PC-3 (cell line): Measurements from ENCODE around the gene OR12D1. TPM values are rescaled to one million over a fixed set of nuclear protein-coding genes. Genes with fewer than 3 reads are reported as not detected.
"Not testable (repeated sequence)": the region's sequence is repeated elsewhere in the genome, so short reads cannot be mapped to it uniquely, and the experiment has no call there.

Source experiments
- ATAC-seq: fragments of 200-7000 bp; cut with Tn5 transposase; 2 replicates; pipeline ENCODE4 v1.9.1; 2020; ENCODE audit warnings: mild to moderate bottlenecking, moderate library complexity
- BruUV-seq: library from RNA; stranded (reverse); fragments of 400-500 nt; replicated peaks from 2 replicates; lab custom pipeline; 2021; lab: Mats Ljungman, UMichigan
- CTCF ChIA-PET: fragments of 300-600 bp; sonication (Branson Sonifier 250); formaldehyde crosslinking; loops from one replicate; lab custom pipeline; 2022; ENCODE audit warnings: antibody characterized with exemption; lab: Charles Lee
- POLR2A ChIA-PET: fragments of 300-600 bp; sonication (Branson Sonifier 250); formaldehyde crosslinking; loops from one replicate; lab custom pipeline; 2022; ENCODE audit warnings: antibody characterized with exemption; ENCODE audit not compliant: unreplicated experiment; lab: Charles Lee
- DNase-seq: peaks from one replicate; pipeline ENCODE4 v3.0.0-alpha.2; 2015
- H2AFZ ChIP-seq: fragments of 300-600 bp; sonication (generic); 2 replicates; pipeline ENCODE4 v1.6.0; 2016; ENCODE audit warnings: antibody characterized with exemption, low read length
- H3F3A ChIP-seq: fragments of 300-600 bp; sonication (generic); one replicate; pipeline ENCODE4 v1.6.0; 2017; ENCODE audit warnings: antibody characterized with exemption, low read length, control low read depth, mild to moderate bottlenecking; ENCODE audit not compliant: unreplicated experiment
- H3K27ac ChIP-seq: fragments of 300-600 bp; sonication (generic); 2 replicates; pipeline ENCODE4 v1.5.1; 2016; ENCODE audit warnings: mild to moderate bottlenecking, low read length
- H3K27me3 ChIP-seq: fragments of 300-600 bp; sonication (generic); 2 replicates; pipeline ENCODE4 v1.6.1; 2016; ENCODE audit warnings: low read length, mixed read lengths
- H3K36me3 ChIP-seq: fragments of 300-600 bp; sonication (generic); 2 replicates; pipeline ENCODE4 v1.6.1; 2016; ENCODE audit warnings: low read depth, mixed run types, low read length, mixed read lengths
- H3K4me1 ChIP-seq: fragments of 300-600 bp; sonication (generic); 2 replicates; pipeline ENCODE4 v1.5.1; 2016; ENCODE audit warnings: low read length; ENCODE audit not compliant: insufficient read depth
- H3K4me2 ChIP-seq: fragments of 300-600 bp; sonication (generic); 2 replicates; pipeline ENCODE4 v1.6.0; 2016; ENCODE audit warnings: low read length
- H3K4me3 ChIP-seq: fragments of 300-600 bp; sonication (generic); 2 replicates; pipeline ENCODE4 v1.5.1; 2016; ENCODE audit warnings: mild to moderate bottlenecking, low read length, mixed read lengths
- H3K79me2 ChIP-seq: fragments of 300-600 bp; sonication (generic); 2 replicates; pipeline ENCODE4 v1.6.1; 2017; ENCODE audit warnings: low read length, mixed read lengths
- H3K9ac ChIP-seq: fragments of 300-600 bp; sonication (generic); 2 replicates; pipeline ENCODE4 v1.6.0; 2016; ENCODE audit warnings: mild to moderate bottlenecking, low read length
- H3K9me2 ChIP-seq: fragments of 300-600 bp; sonication (generic); replicated peaks from 2 replicates; pipeline ENCODE4 v1.6.1; 2016; ENCODE audit warnings: mixed run types, low read length, mixed read lengths
- H3K9me3 ChIP-seq: fragments of 300-600 bp; sonication (generic); 2 replicates; pipeline ENCODE4 v1.6.1; 2016; ENCODE audit warnings: low read length, mixed read lengths
- H4K20me1 ChIP-seq: fragments of 300-600 bp; sonication (generic); 2 replicates; pipeline ENCODE4 v1.6.1; 2016; ENCODE audit warnings: low read length, mixed read lengths
- CTCF ChIP-seq: fragments of 300-600 bp; sonication (generic); conservative IDR thresholded peaks from 2 replicates; pipeline ENCODE4 v1.5.1; 2017; ENCODE audit warnings: antibody characterized with exemption, low read depth, mild to moderate bottlenecking, low read length
- EZH2 ChIP-seq: fragments of 300-600 bp; sonication (generic); IDR thresholded peaks from one replicate; pipeline ENCODE4 v1.6.1; 2017; ENCODE audit warnings: antibody characterized with exemption, mild to moderate bottlenecking, low read length; ENCODE audit not compliant: unreplicated experiment
- EZH2phosphoT487 ChIP-seq: fragments of 300-600 bp; sonication (generic); IDR thresholded peaks from 2 replicates; pipeline ENCODE4 v1.6.1; 2018; ENCODE audit warnings: mild to moderate bottlenecking, antibody characterized with exemption, low read length, borderline replicate concordance
- intact Hi-C: fragments of 100-400 bp; cut with micrococcal nuclease; formaldehyde crosslinking; loops from 2 replicates; pipeline ENCODE4 v1.9.0; 2023
- total RNA-seq: library from RNA; depleted of rRNA; stranded (reverse); fragments of >200 nt; gene quantifications from 2 replicates; pipeline ENCODE4 v1.2.3, GENCODE V29; 2014

OR12D1 gene
- total RNA-seq, 1 experiment from 2014 or later = not detected

GRCh38 chr6:29442719-29443118 lies 28.0 kb downstream of the OR12D1 start:
- no peaks in the 10 kb centered on the region for H3F3A ChIP-seq
- no peaks in the 10 kb centered on the region for H3K4me1 ChIP-seq
- TF ChIP-seq CTCF = no peak
- TF ChIP-seq EZH2phosphoT487 = no peak
- TF ChIP-seq EZH2 = no peak
- peaks cover 65% of the 10 kb centered on the region for H3K27me3 ChIP-seq
- no peak overlapping the region for H3K4me2 ChIP-seq
- no peak for ATAC-seq
- H4K20me1 ChIP-seq = no peaks in the 10 kb centered on the region
- BruUV-seq = no TSS peak
- no peak overlapping the region for H3K27ac ChIP-seq
- H2AFZ ChIP-seq = no peak overlapping the region
- H3K9ac ChIP-seq = no peak overlapping the region
- POLR2A ChIA-PET = no interaction called here
- no peaks in the 10 kb centered on the region for H3K79me2 ChIP-seq
- no peaks in the 10 kb centered on the region for H3K36me3 ChIP-seq
- no peaks in the 10 kb centered on the region for H3K9me3 ChIP-seq
- CTCF ChIA-PET = no interaction called here
- no peak overlapping the region for H3K4me3 ChIP-seq
- no peaks in the 10 kb centered on the region for H3K9me2 ChIP-seq
- intact Hi-C loops = no loop called here
- DNase-seq = no peak

GRCh38 chr6:29444031-29444430 lies 29.3 kb downstream of the OR12D1 start:
- H3K9ac ChIP-seq, H3K36me3 ChIP-seq, ATAC-seq, H3F3A ChIP-seq, CTCF ChIA-PET, POLR2A ChIA-PET, H3K9me3 ChIP-seq, H2AFZ ChIP-seq, intact Hi-C loops, H3K4me2 ChIP-seq, H3K4me1 ChIP-seq, BruUV-seq, H4K20me1 ChIP-seq, H3K9me2 ChIP-seq, H3K4me3 ChIP-seq, DNase-seq, H3K79me2 ChIP-seq, H3K27ac ChIP-seq: not testable (repeated sequence)
- peaks cover 58% of the 10 kb centered on the region for H3K27me3 ChIP-seq

GRCh38 chr6:29447670-29448069 lies 32.9 kb downstream of the OR12D1 start:
- H3K36me3 ChIP-seq = no peaks in the 10 kb centered on the region
- H3K4me1 ChIP-seq = no peaks in the 10 kb centered on the region
- H4K20me1 ChIP-seq = no peaks in the 10 kb centered on the region
- H3F3A ChIP-seq = no peaks in the 10 kb centered on the region
- H3K4me2 ChIP-seq = no peak overlapping the region
- DNase-seq (peak; percentile 22), ATAC-seq (no peak)
- ChIA-PET CTCF (no interaction called here), POLR2A (no interaction called here)
- H2AFZ ChIP-seq = no peak overlapping the region
- no peaks in the 10 kb centered on the region for H3K9me3 ChIP-seq
- no peak overlapping the region for H3K27ac ChIP-seq
- H3K79me2 ChIP-seq = no peaks in the 10 kb centered on the region
- intact Hi-C loops = no loop called here
- no TSS peak for BruUV-seq
- TF ChIP-seq EZH2phosphoT487 (no peak), EZH2 (no peak), CTCF (no peak)
- no peaks in the 10 kb centered on the region for H3K9me2 ChIP-seq
- H3K27me3 ChIP-seq = peaks cover 37% of the 10 kb centered on the region
- no peak overlapping the region for H3K4me3 ChIP-seq
- H3K9ac ChIP-seq = no peak overlapping the region
